NCI-H2196 treated with DMSO at 0.1 percent for 48 hours (cell line): ENCODE measurements around the gene RBL1.
"Not testable (repeated sequence)": the region's sequence is repeated elsewhere in the genome, so short reads cannot be mapped to it uniquely, and the experiment has no call there.

ENCODE experiments used
- DNase-seq: peaks from one replicate; lab custom pipeline; 2025; ENCODE audit not compliant: unreplicated experiment; lab: John Stamatoyannopoulos, UW

Gene RBL1

GRCh38 chr20:37075932-37076685, 19.7 kb downstream of the RBL1 start:
- no peak for DNase-seq

DNA sequence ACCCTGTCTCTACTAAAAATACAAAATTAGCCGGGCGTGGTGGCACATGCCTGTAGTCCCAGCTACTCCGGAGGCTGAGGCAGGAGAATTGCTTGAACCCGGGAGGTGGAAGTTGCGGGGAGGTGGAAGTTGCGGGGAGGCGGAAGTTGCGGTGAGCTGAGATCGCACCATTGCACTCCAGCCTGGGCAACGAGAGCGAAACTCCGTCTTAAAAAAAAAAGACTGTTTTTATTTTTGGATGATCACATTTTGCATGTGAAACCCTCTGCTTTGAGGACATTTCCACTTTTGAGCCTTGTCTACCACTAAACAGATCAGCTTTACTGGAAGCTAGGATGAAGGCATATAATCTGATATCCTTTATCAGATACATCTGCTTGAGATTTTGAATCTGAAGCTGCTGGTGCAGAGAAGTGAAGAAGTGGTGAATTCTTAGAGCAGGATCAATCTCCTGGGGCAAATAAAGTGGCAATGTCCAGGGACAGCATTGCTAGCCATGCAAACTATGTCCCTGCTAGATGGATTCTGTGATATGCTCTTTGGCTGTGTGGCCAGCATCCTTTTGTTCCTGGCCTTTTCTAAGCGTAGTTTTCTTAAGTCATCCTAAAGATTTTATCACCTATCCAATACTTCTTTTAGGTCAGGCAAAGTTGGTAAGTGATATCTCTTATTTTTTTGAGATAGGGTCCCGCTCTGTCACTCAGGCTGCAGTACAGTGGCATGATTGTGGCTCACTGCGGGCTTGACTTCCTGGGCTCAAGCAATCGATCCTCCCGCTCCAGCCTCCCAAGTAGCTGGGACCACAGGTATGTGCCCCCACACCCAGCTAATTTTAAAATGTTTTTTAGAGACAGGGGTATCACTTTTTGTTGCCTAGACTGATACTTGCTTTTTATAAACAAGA, 23.3 kb downstream of the RBL1 start:
- no peak for DNase-seq

DNA sequence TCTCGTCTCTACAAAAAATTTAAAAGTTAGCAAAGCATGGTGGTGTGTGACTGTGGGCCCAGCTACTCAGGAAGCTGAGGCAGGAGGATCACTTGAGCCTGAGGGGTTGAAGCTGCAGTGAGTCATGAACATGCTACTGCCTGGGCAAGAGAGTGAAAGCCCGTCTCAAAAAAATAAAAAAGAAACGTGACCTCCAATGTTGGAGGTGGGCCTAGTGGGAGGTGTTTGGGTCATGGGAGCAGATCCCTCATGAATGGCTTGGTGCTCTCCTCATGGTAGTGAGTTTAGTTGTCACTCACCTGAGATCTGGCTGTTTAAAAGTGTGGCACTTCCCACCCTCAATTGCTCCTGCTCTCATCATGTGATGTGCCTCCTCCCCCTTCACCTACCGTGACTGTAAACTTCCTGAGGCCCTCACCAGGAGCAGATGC, 24.3 kb downstream of the RBL1 start:
- no peak for DNase-seq

DNA sequence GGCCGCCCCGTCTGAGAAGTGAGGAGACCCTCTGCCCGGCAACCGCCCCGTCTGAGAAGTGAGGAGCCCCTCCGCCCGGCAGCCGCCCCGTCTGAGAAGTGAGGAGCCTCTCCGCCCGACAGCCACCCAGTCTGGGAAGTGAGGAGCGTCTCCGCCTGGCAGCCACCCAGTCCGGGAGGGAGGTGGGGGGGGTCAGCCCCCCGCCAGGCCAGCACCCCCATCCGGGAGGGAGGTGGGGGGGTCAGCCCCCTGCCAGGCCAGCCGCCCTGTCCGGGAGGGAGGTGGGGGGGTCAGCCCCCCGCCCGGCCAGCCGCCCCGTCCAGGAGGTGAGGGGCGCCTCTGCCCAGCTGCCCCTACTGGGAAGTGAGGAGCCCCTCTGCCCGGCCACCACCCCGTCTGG, 26.2 kb downstream of the RBL1 start:
- not testable (repeated sequence) for DNase-seq

DNA sequence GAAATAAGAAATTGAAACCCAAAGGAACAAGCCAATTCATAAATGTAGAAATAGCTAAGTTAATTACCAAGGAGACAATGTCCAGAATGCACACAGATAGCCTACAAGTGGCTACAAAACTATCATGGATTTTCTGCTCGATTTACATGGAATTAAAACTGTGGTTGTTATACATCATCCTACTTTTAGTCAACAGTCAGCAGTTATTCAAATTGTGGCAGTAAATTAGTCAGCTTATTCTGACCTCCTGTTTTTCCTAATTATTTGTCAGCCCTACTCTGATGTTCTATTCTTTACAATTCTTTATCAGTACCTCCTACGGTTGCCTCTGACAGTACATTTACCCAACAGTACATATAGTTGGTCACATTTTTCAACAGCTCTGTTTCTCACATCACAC, 29.6 kb downstream of the RBL1 start:
- no peak for DNase-seq

DNA sequence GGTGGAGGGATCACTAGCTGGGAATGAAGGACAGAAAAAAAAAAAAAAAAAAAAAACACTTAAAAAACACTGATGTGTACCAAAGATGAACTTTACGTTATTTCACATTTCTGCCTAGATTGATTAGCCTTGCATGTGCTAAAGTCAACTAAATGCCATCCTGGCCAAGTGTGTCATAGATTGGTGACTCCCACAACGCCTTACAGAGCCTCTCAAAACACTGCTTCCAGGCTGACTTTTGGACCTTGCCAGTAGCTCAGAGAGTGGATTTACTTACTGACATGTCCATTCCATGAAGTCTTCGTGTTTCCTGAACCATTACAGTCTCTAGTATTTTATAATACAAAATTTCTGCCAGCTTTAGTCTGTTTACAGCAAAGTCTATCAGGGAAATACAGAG, 40.5 kb downstream of the RBL1 start:
- DNase-seq: no peak

GRCh38 chr20:37053230-37053950, 42.4 kb downstream of the RBL1 start:
- no peak for DNase-seq

- DNase-seq: no peak
These were observed 52.5 kb downstream of the RBL1 start for GRCh38 chr20:37042986-37043972.

DNA sequence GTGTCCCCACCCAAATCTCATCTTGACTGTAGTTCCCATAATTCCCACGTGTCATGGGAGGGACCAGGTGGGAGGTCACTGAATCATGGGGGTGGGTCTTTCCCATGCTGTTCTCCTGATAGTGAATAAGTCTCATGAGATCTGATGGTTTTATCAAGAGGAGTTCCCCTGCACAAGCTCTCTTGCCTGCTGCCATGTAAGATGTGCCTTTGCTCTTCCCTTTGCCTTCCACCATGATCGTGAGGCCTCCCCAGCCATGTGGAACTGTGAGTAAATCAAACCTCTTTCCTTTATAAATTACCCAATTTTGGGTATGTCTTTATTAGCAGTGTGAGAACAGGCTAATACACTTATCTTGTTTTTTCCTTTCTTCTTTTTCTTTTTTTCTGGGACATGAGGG, 56.4 kb downstream of the RBL1 start:
- DNase-seq: not testable (repeated sequence)

- DNase-seq: no peak
These were observed 63.7 kb downstream of the RBL1 start for GRCh38 chr20:37032077-37032476.

- DNase-seq: no peak
These were observed 75.2 kb downstream of the RBL1 start for GRCh38 chr20:37020636-37021035.

- DNase-seq: not testable (repeated sequence)
These were observed 83.2 kb downstream of the RBL1 start for GRCh38 chr20:37012631-37013030.

GRCh38 chr20:37011858-37012257, 83.9 kb downstream of the RBL1 start:
- DNase-seq: not testable (repeated sequence)

DNA sequence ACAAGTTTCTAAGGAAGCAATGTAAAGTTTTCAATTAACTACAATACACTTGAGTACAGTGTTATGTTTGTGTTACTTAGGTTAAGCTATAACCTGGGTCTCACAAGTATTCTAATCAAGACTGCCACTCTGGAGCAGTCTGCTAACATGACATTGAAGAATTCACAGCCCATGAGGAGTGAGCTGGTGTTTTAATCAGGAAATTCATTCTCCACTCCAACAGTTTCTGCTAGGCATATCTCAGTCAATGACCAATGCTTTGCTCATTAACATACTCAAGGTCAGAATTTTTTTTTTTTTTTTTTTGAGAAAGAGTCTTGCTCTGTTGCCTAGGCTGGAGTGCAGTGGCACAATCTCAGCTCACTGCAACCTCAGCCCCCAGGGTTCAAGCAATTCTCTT, 84.7 kb downstream of the RBL1 start:
- no peak for DNase-seq

DNA sequence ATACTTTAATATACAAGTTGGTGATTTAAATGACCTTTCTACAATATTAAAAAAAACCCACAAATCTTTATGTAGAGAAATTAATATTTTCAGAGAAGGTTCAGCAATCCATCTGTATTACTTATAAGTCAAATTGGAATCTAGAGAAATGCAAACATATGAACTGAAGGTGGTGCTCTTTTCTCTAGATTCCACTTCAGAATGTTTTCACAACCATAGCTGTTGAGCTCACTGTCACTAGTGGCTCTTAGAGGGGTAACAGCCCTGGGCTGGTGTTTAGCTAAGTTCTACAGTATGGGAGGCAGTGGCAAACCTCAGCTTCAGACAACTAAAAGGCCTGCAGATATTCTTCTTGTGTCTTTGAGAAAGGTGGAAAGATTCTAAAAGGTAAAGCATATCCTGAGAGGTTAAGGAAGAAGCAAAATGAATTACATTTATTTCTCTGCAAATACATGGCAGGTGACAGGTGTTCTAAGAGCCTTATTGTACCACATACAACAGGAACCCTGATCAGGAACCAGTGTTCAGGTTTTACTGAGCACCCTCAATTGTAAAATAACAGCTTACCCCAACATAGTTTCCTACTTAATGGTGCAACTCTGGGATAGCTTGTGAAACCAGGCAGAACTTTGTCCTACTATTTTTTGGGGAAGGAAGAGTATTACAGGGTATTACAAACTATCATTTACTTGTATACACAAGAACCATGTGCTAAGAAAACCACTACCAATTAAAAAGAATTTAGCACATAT, 87.7 kb downstream of the RBL1 start:
- DNase-seq: no peak

DNA sequence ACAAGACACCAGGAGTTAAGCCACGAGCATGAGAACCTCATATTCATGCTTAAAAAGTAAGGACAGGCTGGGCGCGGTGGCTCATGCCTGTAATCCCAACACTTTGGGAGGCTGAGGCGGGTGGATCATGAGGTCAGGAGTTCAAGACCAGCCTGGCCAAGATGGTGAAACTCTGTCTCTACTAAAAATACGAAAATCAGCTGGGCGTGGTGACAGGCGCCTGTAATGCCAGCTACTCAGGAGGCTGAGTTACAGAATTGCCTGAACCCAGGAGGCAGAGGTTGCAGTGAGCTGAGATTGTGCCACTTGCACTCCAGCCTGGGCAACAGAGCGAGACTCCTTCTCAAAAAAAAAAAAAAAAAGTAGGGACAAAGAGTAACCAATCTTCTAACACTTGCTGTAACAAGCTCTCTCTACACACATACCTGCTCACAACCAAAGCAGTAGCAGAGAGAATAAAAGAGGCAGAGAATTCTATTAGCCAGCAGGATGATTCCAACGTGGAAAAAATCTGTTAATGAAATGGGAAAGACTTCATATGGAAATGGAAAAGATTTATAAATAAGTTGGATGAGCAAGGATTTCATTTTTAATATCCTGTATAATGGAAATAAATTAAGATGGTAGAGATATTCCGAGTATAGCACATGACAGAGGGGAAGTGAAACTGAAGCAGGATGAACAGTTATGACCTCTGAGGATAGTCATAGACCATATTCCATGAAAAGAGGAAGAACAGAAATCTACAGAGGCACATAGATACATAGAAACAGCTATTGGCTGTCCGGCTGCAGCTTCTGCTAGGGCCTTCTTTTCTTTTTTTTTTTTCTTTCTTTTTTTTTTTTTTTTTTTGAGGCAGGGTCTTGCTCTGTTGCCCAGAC, 90.5 kb downstream of the RBL1 start:
- not testable (repeated sequence) for DNase-seq

- not testable (repeated sequence) for DNase-seq
These were observed 94.2 kb downstream of the RBL1 start for GRCh38 chr20:37001634-37002033.

- not testable (repeated sequence) for DNase-seq
These were observed 95.6 kb downstream of the RBL1 start for GRCh38 chr20:37000171-37000570.

- no peak for DNase-seq
These were observed 97.1 kb downstream of the RBL1 start for GRCh38 chr20:36998652-36999051.
